Glomerular visceral epithelial cell (primary cell): ENCODE results near the gene NTM.
"Not testable (repeated sequence)": the region's sequence is repeated elsewhere in the genome, so short reads cannot be mapped to it uniquely, and the experiment has no call there.

ENCODE experiments used
- DNase-seq: peaks from one replicate; pipeline ENCODE4 v3.0.0-alpha.2; 2016; ENCODE audit errors: extremely low spot score

NTM gene

DNA sequence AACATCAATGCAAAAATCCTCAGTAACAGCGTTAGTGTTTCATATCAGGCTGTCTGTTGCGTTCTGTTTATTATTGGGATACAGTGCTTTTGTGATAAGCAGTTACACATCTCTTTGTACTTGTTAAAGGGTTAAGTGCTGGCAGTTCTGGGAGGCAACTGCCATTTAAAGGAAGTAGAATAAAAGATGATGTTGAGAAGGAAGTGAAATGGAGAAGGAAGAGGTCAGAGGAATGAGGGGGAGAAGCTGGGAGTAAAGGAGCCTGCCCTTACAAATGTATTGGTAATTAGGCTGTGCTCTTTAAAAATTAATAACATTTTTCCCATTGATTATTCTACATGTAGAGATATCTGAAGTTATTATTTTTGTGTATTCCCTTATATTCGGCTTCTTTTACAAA, 674.7 kb downstream of the NTM start:
- no peak for DNase-seq

DNA sequence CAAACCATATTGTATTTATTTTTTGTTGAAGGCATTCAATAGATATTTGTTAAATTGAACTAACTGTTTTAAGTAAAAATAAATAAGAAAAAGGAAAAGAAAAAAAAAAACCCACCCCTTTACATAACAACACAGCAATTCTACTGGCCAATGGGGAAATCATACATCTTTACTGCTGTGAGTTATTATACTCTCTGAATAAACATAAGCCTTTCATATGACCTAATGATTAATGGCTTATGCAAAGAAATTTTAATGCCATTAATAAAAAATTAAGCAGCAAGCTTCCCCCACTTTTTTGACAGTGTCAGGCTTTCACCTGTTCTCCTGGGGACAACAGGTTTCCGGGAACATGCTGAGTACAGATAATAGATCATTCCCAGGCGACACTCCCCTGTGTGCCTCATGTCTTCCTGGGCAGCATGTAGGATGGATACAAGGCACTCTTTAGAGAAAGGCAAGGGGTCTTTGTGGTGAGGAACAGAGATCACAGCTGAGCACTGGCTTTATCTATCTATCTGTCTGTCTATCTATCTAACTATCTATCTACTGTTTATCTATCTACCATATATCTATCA, 676.0 kb downstream of the NTM start:
- DNase-seq, result no peak

DNA sequence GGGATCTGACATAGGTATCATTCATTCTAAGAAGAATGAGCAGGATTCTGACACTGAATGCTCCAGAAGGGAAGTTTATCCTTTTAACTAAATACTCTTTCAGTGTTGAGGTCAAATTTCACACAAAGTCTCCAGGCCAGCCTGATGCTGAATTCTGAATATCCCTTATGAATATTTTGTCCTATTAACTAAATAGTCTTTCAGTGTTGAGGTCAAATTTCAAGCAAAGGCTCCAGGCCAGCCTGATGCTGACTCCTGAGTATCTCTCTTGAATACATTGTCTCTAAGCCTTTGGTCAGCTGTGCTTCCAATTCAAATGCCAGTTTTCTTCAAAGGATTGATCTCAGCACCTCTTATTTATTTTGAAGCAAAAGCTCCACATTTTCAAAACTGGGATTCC, 676.8 kb downstream of the NTM start:
- DNase-seq, result no peak

DNA sequence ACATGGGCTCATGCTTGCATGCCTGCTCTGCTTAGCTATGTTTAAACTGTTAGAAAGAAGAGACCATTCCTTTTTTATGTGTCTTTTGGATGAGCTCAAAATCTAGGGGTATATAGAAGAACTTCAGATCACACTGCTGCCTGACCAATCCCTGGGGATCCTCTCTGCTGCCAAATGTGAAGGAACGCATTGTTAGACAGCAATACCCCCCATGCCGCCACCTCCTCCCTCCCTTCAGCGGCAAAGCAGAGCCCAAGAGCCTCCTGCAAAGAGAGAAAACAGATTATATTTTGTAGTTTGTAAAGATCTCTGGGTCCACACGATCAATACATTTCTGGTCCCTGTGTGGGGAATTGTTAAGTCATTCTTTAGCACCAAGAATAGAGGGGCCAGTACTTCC, 677.6 kb downstream of the NTM start:
- DNase-seq, result no peak

GRCh38 chr11:132049205-132049604, 678.8 kb downstream of the NTM start:
- no peak for DNase-seq

DNA sequence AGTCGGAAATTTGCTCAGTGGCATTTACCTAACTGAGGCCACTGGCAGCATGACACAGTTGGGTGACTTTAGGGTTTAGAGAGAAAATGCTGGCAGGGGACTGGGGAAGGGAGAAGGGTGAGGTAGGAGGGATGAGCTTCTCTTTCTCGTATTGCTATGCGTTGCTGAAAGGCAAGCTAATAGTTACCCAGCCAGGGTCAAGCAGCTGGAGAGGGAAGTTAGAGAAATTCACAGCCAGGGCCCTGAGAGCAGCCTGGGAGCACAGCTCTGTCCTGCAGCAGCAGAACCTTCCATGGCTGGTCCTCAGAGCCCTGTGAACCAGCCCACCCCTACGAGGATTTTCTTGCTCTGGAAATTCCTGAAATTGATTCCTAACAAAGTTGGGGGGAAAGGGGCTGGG, 679.6 kb downstream of the NTM start:
- no peak for DNase-seq

DNA sequence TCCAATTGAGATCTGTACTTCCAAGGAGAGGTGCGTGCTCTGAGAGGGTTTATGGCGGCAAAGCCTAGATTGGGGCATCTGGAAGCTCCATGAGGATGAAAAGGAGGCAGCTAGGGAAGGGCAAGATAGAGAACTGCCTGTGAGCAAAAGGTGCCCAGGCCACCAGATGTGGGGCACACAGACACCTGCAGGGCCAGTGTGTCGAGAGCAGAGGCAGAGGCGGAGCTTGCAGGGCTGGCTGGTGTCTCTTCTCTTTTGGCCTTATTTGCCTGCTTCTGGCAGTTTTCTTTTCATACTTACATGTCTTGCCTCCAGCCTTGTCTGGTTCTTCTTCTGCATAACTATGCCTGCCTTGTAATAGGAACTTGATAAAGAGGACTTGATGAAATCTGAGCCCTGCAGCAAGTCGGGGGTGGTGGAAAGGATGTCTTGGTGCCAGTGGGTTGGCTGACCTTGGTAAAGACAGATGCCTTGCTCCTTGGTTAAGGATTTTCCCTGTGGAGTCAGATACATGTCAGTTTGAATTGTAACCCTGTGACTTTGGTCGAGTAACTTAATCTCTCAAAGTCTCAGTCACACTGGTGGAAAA, 680.3 kb downstream of the NTM start:
- no peak for DNase-seq

DNA sequence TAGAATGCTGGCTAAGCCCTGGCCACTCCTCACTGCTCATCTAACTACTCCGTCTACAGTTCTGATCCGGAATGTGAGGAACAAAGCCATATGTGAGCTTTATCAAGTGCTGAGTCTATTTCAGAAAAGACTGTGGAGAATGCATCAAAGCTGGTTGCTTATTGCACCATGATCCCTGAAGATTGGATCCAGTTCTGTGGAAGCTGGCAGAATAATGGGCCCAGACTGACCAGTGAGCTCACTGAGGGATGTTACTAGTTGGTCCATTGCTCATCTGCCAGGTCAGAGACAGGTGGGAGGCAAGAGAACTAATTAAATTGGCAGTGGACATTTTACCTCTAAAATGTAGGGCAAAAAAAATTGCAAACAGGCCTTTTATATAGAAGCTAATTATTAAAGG, 681.3 kb downstream of the NTM start:
- DNase-seq, result no peak

DNA sequence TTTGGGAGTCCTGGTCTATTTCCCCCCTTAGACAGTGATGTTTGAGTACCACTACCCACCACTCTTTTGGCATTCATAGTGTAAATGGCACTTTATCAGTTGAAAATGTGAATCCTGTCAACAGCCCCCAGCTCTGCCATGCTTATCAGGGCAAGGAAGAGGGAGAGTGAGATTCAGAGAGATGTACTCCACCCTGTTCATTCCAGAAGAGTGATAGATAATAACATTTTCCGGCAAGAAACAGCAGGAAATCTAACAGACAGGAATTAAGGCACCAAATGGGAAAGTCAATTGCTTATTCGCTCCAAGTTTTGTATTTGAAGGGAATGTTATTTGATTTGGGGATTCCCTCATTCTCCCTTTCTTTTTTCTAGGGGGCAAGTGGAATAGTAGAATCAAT, 681.9 kb downstream of the NTM start:
- DNase-seq, result no peak

- no peak for DNase-seq
Measured at GRCh38 chr11:132052904-132053303, 682.5 kb downstream of the NTM start.

GRCh38 chr11:132054822-132055221, 684.4 kb downstream of the NTM start:
- DNase-seq, result peak; percentile 91

DNA sequence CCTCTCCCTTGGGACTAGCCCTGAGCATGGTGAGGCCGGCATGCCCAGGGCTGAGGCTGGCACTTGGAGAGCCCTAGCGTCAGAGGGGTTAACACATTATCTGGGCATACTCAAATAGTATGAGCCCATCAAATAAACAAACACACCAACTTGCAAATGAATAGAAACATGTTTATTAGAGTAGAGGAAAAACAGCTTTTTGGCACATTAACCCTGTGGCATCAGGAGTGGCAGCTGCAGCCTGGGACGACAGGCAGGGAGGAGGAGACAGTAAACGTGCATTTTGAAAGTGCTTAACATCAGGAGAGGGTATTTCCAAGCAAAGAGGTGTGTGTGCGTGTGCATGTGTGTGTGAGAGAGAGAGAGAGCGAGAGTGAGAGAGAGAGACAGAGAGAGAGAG, 684.9 kb downstream of the NTM start:
- DNase-seq, result no peak

- peak; percentile 90 for DNase-seq
Measured at GRCh38 chr11:132056689-132057088, 686.3 kb downstream of the NTM start.

- DNase-seq, result no peak
Measured at GRCh38 chr11:132057266-132057665, 686.9 kb downstream of the NTM start.

DNA sequence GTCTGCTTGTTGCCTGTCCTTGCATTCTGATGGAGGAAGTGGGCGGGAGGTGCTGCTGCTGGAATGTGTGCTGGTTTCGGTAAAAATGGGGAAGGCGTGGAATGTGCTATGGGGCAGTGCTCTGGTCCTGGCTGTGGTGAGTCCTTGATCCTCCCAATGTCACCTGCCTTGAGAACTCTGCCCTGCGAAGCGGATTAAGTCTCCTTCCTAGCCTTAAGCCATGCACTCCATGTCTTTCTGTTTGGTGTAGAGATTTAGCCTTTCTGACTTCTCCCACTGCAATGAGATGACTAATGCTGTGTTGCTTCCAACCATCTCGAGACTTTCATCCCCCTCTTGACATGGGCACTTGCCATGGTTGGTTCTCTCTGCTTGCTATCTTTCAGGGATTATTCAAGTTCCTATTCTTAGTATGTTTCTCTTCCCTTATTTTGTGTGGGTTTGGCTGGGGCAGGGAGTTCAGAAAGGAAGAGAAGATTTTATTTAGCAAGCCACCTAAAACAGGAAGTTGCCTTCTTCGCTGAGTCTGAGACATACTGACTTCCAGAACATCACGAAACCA, 687.9 kb downstream of the NTM start:
- peak; percentile 53 for DNase-seq

GRCh38 chr11:132060567-132060966, 690.2 kb downstream of the NTM start:
- DNase-seq, result no peak

- peak; percentile 25 for DNase-seq
Measured at GRCh38 chr11:132062031-132062430, 691.6 kb downstream of the NTM start.

- DNase-seq, result no peak
Measured at GRCh38 chr11:132062541-132062940, 692.1 kb downstream of the NTM start.

GRCh38 chr11:132064987-132065620, 694.7 kb downstream of the NTM start:
- peak; percentile 97 for DNase-seq

DNA sequence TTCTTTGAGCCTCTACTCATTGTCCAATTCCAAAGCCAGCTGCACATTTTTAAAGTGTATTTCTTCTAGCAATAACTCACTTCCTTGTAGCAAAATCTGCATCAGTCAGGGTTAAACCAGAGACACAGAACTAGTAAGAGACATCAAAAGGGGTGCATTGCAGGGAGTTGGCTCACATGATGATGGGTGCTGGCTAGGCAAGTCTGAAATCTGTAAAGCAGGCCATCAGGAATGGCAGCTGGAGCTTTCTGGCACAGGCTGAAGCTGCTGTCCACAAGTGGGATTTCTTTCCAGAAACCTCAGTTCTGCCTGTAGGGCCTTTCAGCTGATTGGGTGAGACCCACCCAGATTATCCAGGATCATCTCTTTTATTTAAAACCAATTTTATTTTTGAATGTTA, 698.1 kb downstream of the NTM start:
- no peak for DNase-seq

DNA sequence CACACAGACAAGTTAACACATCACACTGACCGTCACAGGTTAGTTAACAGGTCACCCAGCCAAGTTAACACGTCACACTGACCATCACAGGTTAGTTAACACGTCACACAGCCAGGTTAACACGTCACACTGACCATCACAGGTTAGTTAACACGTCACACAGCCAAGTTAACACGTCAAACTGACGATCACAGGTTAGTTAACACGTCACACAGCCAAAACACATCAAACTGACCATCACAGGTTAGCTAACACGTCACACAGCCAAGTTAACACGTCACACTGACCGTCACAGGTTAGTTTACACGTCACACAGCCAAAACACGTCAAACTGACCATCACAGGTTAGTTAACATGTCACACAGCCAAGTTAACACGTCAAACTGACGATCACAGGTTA, 699.2 kb downstream of the NTM start:
- DNase-seq, result not testable (repeated sequence)

GRCh38 chr11:132070907-132071306, 700.5 kb downstream of the NTM start:
- DNase-seq, result not testable (repeated sequence)
